Activated T-cell treated with anti-CD3 and anti-CD28 coated beads, Interleukin-2, amount 50 U/mL, for 4 hours (primary cell): Measurements from ENCODE around the gene MADD. TPM values are rescaled to one million over a fixed set of nuclear protein-coding genes. Genes with fewer than 3 reads are reported as not detected.

Experiments
- ATAC-seq, 2 donors: fragments of 200-7000 bp; cut with Tn5 transposase; one replicate each; pipeline ENCODE4 v1.10.0; 2021
- DNase-seq: peaks from one replicate; pipeline ENCODE4 v3.0.0-alpha.2; 2020
- H3K27me3 Mint-ChIP-seq: one replicate; pipeline ENCODE4 v1.8.0; 2021; ENCODE audit warnings: low read depth, mixed read lengths
- H3K36me3 Mint-ChIP-seq: one replicate; pipeline ENCODE4 v1.8.0; 2022; ENCODE audit warnings: mixed read lengths; ENCODE audit not compliant: insufficient read depth
- H3K4me1 Mint-ChIP-seq: one replicate; pipeline ENCODE4 v1.8.0; 2021; ENCODE audit warnings: low read depth, mixed read lengths
- H3K4me3 Mint-ChIP-seq: one replicate; pipeline ENCODE4 v1.8.0; 2021; ENCODE audit warnings: mild to moderate bottlenecking, moderate library complexity, mixed read lengths
- H3K9me3 Mint-ChIP-seq: one replicate; pipeline ENCODE4 v1.8.0; 2021; ENCODE audit warnings: mixed read lengths
- total RNA-seq, 3 donors: library from RNA; stranded (reverse); gene quantifications; one replicate each; pipeline ENCODE4 v1.2.1, GENCODE V29; 2021

Gene MADD
- total RNA-seq, 3 donors from 2014 or later: 51.2 to 55.6 (median 54.5) TPM

DNA sequence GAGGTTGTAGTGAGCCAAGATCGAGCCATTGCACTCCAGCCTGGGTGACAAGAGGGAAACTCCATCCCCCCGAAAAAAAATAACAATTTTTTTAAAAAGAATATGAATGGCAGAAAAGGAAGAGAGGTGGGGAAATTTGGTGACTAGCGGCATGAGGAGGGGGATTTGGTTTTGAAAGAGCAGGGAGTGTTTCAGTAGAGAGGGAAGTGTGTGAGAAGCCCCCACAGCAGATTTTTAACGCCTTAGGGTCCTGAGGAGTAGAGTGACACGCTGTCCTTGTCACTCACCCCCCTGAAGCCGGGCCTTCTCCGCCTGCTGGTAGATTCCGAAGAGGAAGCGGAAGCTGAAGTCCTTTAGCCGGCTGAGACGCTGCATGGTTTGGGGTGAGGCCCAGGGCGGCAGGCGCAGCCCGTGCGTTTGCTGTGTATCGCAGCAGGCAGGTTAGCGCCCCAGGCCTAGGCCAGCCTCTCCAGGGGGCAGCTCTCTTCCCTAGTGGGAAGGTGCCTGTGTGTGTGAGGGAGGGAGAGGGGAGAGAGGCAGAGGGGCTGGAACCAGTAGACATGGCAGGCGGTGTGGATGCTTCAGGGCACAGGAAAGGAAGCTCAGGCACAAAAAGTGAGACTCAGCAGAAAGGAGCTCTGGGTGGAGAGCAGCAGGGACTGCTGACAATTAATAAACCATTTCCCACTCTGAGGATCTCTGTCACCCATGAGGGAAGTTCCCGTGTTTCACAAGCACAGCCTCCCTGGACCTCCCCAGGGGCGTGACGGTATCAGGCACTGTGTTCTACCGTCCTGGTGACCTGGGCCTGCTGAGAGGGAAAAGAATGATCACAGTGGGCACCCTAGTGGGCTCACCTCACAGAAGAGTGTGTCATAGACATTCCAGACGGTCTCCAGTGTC is 25.2 kb upstream of the MADD start:
- ATAC-seq: no peak
- no peak for DNase-seq

DNA sequence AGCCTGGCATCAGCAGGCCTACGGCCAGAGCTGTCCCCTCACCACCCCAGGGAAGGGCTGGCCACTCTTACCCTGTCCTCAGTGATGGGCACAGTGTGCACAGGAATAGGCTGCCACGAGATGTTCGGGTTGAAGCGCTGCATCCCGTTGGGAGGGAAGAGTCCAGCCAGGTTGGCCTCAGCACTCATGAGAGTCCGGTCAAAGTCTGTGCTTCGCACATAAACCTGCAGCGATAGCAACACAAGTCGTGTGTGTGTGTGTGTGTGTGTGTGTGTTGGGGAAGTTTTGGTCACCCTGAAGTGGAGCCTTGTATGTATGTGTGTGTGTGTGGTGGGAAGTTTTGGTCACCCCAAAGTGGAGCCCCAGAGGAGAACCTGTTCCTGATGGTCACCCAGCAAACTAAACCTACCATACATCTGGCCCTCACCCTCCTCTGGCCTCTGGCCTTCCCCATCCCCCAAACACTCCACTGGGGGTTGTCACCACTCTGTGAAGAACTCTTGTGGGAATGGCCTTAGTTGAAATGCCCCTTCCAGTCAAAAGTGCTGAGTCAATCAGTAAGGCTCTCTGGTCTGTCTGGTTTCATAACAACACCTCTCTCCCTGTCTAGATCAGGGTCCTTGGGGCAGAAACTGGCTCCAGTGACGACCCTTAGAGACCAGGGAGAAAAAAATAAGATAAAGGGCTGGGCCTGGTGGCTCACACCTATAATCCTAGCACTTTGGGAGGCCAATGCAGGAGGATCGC is 24.1 kb upstream of the MADD start:
- H3K4me3 Mint-ChIP-seq: no peak overlapping the region
- ATAC-seq (no peak), DNase-seq (no peak)
- no peaks in the 10 kb centered on the region for H3K9me3 Mint-ChIP-seq
- no peaks in the 10 kb centered on the region for H3K27me3 Mint-ChIP-seq
- H3K4me1 Mint-ChIP-seq: peaks cover 17% of the 10 kb centered on the region
- peaks cover 22% of the 10 kb centered on the region for H3K36me3 Mint-ChIP-seq

More for the DNA sequence above, 25.2 kb upstream of the MADD start:
- Mint-ChIP-seq H3K9me3 (no peaks in the 10 kb centered on the region), H3K4me3 (no peak overlapping the region), H3K36me3 (peaks cover 28% of the 10 kb centered on the region), H3K27me3 (no peaks in the 10 kb centered on the region), H3K4me1 (peaks cover 17% of the 10 kb centered on the region)

DNA sequence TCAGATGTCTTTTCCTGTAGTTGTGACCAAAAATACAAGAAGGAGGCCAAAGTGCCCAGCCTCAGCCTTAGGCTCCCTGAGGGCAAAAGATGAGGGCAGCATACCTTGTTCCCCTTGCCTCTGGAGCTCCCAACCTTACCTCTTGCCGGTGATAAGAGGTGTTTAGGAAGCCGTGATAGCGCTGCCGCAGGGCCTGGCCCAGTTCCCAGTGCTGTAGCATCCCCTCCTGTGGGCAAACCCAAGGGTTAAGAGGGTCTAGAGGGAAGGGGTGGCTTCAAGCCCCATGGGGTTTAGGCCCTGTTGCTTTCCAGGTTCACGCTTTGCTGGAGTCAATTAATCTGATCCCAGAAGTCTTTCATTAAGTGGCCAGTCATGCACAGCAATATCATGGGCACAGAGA is 22.4 kb upstream of the MADD start:
- H3K36me3 Mint-ChIP-seq: peaks cover 9% of the 10 kb centered on the region
- DNase-seq (no peak), ATAC-seq (no peak)
- no peaks in the 10 kb centered on the region for H3K9me3 Mint-ChIP-seq
- no peaks in the 10 kb centered on the region for H3K27me3 Mint-ChIP-seq
- H3K4me3 Mint-ChIP-seq: peak overlapping the region; percentile 96
- peaks cover 17% of the 10 kb centered on the region for H3K4me1 Mint-ChIP-seq

DNA sequence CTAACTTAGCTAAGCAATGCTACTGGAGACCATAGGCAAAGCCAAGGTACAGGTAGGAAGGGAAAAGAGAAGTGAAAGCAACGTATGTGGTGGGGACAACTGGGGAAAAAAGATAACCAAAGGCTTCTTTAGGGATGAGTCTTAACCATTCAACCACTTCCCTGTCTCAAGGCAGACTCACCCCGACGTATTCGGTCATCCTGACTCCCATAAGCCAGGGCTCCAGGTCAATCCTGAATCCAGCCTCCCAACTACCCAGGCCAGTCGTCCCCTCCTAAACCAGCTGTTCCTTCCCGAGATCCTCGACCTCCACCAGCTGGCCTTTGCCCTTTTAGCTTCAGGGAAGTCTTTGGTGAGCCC is 21.6 kb upstream of the MADD start:
- H3K27me3 Mint-ChIP-seq: no peaks in the 10 kb centered on the region

DNA sequence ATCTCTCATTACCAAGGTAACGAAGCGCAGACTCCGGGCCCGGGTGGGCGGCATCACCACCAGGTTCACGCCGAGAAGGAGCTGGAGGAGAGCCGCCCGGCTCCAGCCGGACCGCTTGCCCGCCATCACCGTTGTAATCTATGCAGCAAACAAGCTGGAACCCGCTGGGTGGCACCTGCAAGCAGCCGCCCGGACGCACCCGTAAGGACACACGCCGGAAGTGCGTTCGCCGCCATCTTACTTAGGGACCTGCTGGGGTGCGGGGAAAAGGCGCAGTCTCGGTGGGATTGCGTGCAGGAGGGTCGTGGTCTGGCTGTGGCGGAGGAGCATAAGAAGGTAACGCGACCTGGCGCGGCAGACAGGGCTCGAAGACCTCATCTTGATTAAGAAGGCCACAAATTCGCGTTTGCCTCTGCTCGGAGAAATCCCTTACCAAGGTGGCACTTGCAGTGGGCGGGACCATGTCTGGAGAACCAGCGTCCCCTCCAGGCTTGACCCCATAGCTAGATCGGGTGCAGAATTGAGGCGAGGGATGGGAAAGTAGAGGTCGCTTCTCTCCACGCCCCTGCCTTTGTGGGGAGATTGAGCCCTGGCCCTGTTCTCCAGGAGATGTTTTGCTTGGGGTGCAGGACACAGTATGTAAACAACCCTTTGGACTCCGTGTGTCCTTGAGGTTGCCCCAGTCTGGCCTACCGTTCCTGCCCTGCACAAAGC is 21.1 kb upstream of the MADD start, which contains the start of gene ACP2:
TSS of gene ACP2 (minus strand) at position 151 of the 714 bp plus-strand sequence. CDS start at position 126, 25 bp downstream.
- Mint-ChIP-seq H3K27me3 (no peaks in the 10 kb centered on the region), H3K9me3 (no peaks in the 10 kb centered on the region), H3K36me3 (peaks cover 5% of the 10 kb centered on the region), H3K4me1 (peaks cover 17% of the 10 kb centered on the region), H3K4me3 (peak within 1 kb of the TSS; percentile 96)
- ATAC-seq (peak; percentile 97 to 98), DNase-seq (peak; percentile 82)

More for the DNA sequence above, 21.6 kb upstream of the MADD start:
- no peak for DNase-seq
- H3K4me1 Mint-ChIP-seq: peaks cover 17% of the 10 kb centered on the region
- ATAC-seq: peak; percentile 16 to 26
- peak overlapping the region; percentile 96 for H3K4me3 Mint-ChIP-seq
- no peaks in the 10 kb centered on the region for H3K9me3 Mint-ChIP-seq
- peaks cover 7% of the 10 kb centered on the region for H3K36me3 Mint-ChIP-seq

DNA sequence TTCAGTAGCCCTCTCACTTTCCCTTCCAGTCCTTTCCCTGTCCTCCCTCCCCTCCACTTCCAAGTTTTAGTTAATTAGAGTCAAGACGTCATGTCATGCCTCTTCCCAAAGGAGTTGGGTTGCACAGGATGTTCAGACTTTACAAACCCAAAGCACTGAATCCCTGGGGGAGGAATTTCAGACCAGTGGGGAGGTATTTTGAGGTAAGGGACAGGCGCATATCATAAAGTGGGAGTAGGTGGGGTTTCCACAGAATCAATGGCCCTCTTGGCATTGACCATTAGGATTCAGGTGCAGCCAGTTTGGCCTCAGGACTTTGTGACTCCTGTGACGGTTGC is 20.6 kb upstream of the MADD start:
- Mint-ChIP-seq H3K4me1 (peaks cover 17% of the 10 kb centered on the region), H3K36me3 (peaks cover 4% of the 10 kb centered on the region), H3K27me3 (no peaks in the 10 kb centered on the region), H3K4me3 (peak overlapping the region; percentile 96), H3K9me3 (no peaks in the 10 kb centered on the region)
- DNase-seq (no peak), ATAC-seq (no peak)

DNA sequence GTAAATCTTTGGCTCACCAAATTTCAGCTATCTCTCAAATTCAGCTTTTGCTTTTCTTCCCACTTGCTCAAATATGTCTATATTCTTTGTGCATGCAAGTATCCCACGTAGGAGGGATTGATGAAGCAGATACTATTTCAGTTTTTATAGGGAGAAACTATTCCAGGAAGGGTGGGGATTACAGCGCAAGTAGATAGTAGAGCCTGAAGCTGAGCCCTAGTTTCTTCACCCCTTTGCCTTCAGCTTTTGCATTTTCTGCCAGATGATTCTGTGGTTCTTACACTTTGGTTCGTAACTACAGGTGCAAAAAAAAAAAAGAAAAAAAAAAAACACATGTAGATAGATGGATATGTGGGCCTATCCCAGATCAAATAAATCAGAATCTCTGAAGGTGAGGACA is 18.2 kb upstream of the MADD start:
- H3K36me3 Mint-ChIP-seq: no peaks in the 10 kb centered on the region
- no peaks in the 10 kb centered on the region for H3K9me3 Mint-ChIP-seq
- DNase-seq: no peak
- H3K4me3 Mint-ChIP-seq: no peak overlapping the region
- no peak for ATAC-seq
- H3K27me3 Mint-ChIP-seq: no peaks in the 10 kb centered on the region
- peaks cover 17% of the 10 kb centered on the region for H3K4me1 Mint-ChIP-seq

DNA sequence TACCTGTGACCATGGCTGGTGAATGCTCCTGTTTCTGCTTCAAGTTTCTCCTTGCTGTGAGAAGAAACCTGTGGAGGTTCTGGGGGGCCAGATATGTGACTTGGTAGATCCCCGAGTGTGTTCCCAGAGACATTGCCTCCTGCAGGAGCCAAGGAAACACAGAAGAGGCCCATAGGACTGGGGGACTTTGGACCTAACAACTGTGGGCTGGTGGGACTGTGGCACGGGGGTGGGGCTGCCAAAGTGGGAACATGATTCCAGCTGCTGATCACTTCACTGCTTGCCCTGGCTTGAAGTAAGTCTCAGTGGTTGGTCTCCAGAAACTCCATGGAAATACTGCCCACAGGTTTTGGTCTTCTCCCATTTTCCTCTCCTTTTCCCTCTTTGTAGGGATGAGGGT is 16.3 kb upstream of the MADD start:
- peaks cover 15% of the 10 kb centered on the region for H3K4me1 Mint-ChIP-seq
- no peaks in the 10 kb centered on the region for H3K36me3 Mint-ChIP-seq
- H3K9me3 Mint-ChIP-seq: no peaks in the 10 kb centered on the region
- no peak overlapping the region for H3K4me3 Mint-ChIP-seq
- DNase-seq (no peak), ATAC-seq (no peak)
- no peaks in the 10 kb centered on the region for H3K27me3 Mint-ChIP-seq

DNA sequence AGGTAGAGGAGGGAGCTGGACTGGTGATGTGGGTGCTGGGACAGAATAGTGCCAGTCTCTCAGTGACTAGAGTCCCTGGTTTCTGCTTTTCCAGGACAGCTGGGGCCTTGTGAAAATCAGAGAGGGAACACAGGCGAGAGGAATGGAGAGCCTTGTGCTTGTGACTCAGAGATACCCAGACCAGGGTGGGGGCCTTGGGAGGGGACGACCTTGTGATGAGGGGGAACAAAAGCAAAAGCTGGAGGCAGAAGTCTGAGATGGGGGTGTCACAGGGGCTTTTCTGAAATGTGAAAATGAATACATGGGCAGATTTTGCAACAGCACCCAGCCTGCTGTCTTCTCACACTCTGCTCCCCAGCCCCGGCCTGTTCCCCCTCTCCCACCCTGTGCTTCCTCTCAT is 15.5 kb upstream of the MADD start:
- peaks cover 9% of the 10 kb centered on the region for H3K4me1 Mint-ChIP-seq
- H3K4me3 Mint-ChIP-seq: no peak overlapping the region
- H3K9me3 Mint-ChIP-seq: no peaks in the 10 kb centered on the region
- H3K36me3 Mint-ChIP-seq: no peaks in the 10 kb centered on the region
- DNase-seq (no peak), ATAC-seq (no peak)
- H3K27me3 Mint-ChIP-seq: no peaks in the 10 kb centered on the region

DNA sequence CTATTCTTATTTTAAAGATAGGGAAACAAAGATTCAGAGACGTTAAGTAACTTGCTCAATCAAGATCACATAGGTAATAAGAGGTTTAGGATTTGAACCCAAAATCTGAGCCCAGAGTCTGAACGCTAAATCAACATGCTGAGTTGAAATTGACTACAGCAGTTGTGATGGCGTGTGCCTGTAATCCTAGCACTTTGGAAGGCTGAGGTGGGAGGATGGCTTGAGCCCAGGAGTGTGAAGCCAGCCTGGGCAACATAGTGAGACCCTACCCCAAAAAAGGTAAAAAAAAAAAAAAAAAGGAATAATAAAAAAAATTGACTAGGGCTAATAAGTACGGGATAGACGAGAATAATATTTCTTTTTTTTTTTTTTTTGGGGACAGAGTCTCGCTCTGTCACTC is 13.6 kb upstream of the MADD start:
- H3K9me3 Mint-ChIP-seq: no peaks in the 10 kb centered on the region
- no peak overlapping the region for H3K4me3 Mint-ChIP-seq
- no peaks in the 10 kb centered on the region for H3K27me3 Mint-ChIP-seq
- H3K36me3 Mint-ChIP-seq: no peaks in the 10 kb centered on the region
- H3K4me1 Mint-ChIP-seq: peaks cover 8% of the 10 kb centered on the region
- no peak for DNase-seq
- no peak for ATAC-seq

DNA sequence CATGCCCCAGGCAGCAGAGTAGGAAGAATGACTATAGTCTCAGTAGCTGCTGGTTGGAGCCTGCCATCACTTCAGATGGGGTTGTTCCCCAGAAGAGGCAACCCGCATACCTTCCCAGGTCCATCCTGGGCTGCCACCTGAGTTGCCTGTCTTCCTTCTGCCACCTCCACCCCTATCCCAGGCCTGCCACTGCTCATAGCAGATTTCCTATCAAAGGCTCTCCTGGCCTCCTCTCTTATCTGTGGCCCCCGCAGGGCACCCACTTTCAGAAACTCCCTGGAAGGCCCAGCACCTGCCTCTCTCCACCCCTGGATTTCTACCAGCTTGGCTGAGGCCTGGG is 12.8 kb upstream of the MADD start:
- Mint-ChIP-seq H3K27me3 (no peaks in the 10 kb centered on the region), H3K9me3 (no peaks in the 10 kb centered on the region), H3K36me3 (no peaks in the 10 kb centered on the region), H3K4me3 (no peak overlapping the region), H3K4me1 (peaks cover 8% of the 10 kb centered on the region)
- no peak for DNase-seq
- ATAC-seq: no peak

DNA sequence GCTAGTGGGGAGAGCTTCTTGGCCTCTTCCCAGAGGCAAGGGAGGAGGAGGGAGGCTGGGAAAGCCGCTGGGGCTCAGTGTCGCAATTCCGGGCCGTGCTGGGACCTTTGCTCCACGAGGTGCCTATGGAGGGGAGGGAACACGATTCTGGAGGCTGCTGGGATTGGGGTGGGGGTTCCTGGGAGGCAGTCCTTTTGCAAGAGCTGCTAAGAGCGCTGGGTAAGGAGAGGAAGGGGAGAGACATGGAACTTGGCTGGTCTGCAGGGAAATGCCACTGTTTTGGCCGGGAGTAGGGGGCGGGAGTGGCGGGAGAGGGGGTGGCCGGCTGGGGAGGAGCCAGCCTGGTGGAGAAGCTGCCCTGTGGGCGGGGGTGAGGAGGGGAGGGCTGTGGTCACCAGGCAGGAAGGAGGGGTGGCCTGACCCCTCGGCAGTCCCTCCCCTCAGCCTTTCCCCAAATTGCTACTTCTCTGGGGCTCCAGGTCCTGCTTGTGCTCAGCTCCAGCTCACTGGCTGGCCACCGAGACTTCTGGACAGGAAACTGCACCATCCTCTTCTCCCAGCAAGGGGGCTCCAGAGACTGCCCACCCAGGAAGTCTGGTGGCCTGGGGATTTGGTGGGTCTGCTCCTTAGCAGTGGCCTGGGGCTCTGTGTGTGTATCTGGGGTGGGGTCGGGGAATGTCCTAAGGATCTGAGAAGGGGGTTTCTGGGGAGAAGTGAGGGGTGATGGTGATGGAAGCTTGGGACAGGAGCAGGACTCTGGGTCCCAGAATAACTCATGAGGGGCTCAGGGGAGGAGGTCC is 12.2 kb upstream of the MADD start, which contains the start of gene NR1H3:
TSS of gene NR1H3 (plus strand) at position 480 of the 800 bp plus-strand sequence. CDS start 1,221 bp downstream, outside the sequence.
- H3K4me3 Mint-ChIP-seq: no peak within 1 kb of the TSS
- H3K27me3 Mint-ChIP-seq: no peaks in the 10 kb centered on the region
- H3K4me1 Mint-ChIP-seq: peaks cover 8% of the 10 kb centered on the region
- H3K36me3 Mint-ChIP-seq: no peaks in the 10 kb centered on the region
- no peaks in the 10 kb centered on the region for H3K9me3 Mint-ChIP-seq
- ATAC-seq (no peak), DNase-seq (no peak)

DNA sequence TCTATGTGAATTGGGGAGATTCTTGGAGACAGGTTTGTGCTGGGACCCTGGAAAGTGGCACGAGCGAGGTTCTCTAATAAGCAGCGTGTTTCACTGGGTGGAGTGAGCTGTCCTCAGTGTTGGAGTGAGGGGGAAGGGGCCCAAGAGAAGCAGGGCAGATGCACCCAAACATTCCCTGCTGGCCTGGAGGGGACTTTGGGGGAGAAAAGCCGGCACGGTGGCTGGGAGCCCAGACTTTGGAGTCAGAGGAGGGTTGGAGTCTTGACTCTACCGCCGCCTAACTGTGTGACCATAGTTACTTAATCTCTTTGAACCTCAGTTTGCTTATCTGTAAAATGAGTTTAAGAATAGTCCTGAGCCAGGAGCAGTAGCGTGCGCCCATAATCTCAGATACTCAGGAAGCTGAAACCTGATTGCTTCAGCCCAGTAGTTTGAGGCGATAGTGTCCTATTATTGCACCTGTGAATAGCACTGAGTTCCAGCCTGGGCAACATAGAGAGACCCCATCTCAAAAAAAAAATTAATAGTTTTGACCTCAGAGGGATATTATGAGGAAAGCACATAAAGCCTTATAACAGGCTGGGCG is 11.5 kb upstream of the MADD start:
- Mint-ChIP-seq H3K4me1 (peaks cover 8% of the 10 kb centered on the region), H3K36me3 (no peaks in the 10 kb centered on the region), H3K27me3 (no peaks in the 10 kb centered on the region), H3K4me3 (no peak overlapping the region), H3K9me3 (no peaks in the 10 kb centered on the region)
- ATAC-seq (no peak), DNase-seq (no peak)
